NK-92 treated with Interleukin-12 subunit alpha and Interleukin-12 subunit beta, amount 100 ng/mL, for 24 hours (cell line): ENCODE measurements around the gene DVL2.

ENCODE experiments used
- DNase-seq: peaks from one replicate; lab custom pipeline; 2025; lab: John Stamatoyannopoulos, UW

The DVL2 gene

DNA sequence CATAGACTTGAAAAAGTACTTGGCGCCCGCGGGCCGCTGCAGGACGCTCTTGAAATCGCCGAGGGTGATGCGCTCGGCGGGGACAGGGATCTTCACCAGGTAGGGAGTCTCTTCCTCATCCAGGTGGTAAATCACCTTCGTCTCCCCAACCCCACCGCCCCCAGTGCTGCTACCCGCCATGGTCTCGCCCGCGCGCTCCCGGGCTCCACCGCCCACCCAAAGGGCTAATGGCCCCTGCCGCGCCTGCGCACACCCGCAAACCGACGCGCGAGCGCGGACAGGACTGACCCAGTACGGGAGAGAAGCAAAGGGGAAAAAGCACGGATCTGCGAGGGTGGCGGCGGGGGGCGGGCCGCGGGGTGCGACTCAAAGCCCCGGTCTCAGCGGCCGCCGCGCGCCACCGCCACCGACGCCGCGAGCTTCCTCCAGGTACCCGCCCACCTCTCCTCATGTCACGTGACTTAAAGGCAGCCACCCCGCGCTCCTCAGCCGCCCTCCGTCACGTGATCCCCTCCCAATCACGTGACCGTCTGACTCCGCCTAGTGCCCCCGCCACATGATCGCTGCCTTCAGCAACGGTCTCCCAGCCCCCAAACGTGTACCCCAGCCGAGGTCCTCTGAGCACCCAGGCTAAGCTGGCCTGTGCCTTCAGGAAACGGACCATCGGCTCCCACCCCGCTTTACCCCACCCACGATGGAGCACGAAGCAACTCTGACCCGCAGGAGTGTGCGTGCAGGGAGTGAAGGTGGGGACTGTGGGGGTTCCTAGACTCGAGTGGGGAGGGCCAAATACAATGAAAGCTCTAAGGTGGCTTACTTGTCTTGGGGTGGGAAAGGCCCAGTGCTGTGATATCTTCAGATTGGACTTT is at the start of gene DVL2:
Gene DVL2 (minus strand): TSS at position 435 of the 869 bp plus-strand sequence. CDS start 255 bp downstream, at position 180.
- peak; percentile 81 for DNase-seq

DNA sequence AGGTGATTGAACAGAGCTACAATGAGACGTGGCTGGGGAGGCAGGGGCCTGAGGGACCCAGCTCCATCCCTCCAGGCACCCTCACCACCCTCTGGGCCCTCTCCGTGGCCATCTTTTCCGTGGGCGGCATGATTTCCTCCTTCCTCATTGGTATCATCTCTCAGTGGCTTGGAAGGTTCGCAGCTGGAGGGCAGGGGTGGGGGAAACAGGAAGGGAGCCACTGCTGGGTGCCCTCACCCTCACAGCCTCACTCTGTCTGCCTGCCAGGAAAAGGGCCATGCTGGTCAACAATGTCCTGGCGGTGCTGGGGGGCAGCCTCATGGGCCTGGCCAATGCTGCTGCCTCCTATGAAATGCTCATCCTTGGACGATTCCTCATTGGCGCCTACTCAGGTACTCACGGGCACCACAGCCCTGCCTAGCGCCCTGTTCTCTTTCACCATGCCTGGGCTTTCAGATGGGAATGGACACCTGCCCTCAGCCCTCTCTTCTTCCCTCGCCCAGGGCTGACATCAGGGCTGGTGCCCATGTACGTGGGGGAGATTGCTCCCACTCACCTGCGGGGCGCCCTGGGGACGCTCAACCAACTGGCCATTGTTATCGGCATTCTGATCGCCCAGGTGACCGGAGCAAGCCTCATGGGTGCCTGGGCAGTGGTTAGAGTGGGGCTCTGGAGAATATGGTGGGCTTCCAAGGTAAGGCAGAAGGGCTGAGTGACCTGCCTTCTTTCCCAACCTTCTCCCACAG is 49.3 kb upstream of the DVL2 start:
- no peak for DNase-seq

DNA sequence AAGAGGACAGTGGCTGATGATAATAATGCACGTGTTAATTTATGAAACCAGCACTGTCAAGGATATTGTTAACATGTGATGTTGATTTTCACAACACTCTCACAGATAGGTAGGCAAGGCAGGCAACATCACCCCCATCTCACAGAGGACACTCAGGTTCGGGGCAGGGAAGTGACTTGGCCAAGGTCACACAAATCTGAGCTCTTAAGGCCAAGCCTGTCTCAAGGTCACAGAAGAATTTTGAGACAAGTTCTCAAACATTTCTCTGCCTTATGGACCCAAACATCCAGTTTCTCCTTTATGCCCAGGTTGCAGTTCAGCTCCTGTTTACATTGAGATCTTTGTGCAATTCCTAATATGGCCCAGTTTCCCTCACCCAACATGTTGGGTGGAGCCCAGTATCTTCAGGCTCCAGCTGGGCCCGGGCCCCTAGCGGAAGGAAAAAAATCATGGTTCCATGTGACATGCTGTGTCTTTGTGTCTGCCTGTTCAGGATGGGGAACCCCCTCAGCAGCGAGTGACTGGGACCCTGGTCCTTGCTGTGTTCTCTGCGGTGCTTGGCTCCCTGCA is 48.5 kb upstream of the DVL2 start:
- DNase-seq: no peak

DNA sequence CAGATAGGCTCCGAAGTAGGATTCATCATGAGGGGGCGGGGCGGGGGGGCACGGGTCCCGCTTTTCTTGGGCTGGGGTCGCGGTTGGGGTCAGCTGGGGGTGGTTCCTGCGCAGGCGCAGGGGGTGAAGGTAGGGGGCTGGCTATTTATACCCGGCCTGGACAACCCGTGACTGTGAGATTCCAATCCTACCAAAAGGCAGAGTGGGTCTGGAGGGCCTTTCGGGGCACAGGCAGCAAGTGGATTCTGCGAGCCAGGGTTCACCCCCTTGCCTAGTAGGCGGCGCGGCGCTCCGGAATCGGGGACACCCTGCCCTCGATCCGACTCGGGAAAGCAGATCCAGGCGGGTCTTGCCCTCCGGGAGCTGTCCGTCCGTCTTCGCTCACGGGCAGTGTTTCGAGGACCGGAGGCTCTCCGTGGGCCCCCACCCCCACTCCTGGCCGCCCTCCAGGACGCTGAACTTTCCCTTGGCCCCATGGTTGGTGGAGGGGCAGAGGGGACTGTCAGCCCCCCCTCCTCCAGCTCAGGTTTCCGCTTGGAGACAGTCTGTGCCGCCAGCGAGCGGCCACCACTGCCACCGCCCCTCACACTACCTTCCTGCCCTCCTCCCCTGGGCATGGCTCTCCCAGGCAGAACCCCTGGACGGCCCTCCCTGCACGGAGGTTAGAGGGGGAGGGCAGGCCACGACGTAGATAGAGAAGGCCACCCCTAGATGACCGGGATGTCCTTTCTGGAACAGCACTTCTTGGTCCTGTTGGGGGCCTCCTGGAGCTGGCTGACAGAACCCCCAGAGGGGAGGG is 47.8 kb upstream of the DVL2 start:
- no peak for DNase-seq

DNA sequence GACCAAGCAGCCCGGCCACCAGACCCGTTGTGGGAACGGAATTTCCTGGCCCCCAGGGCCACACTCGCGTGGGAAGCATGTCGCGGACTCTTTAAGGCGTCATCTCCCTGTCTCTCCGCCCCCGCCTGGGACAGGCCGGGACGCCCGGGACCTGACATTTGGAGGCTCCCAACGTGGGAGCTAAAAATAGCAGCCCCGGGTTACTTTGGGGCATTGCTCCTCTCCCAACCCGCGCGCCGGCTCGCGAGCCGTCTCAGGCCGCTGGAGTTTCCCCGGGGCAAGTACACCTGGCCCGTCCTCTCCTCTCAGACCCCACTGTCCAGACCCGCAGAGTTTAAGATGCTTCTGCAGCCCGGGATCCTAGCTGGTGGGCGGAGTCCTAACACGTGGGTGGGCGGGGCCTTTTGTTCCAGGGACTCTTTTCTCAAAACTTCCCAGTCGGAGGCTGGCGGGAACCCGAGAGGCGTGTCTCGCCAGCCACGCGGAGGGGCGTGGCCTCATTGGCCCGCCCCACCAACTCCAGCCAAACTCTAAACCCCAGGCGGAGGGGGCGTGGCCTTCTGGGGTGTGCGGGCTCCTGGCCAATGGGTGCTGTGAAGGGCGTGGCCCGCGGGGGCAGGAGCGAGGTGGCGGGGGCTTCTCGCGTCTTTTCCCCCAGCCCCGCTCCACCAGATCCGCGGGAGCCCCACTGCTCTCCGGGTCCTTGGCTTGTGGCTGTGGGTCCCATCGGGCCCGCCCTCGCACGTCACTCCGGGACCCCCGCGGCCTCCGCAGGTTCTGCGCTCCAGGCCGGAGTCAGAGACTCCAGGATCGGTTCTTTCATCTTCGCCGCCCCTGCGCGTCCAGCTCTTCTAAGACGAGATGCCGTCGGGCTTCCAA is 47.0 kb upstream of the DVL2 start, which contains the start of gene SLC2A4:
Gene SLC2A4 (plus strand): TSS at position 645 of the 879 bp plus-strand sequence. CDS start 217 bp downstream, at position 862.
- peak; percentile 8 for DNase-seq

DNA sequence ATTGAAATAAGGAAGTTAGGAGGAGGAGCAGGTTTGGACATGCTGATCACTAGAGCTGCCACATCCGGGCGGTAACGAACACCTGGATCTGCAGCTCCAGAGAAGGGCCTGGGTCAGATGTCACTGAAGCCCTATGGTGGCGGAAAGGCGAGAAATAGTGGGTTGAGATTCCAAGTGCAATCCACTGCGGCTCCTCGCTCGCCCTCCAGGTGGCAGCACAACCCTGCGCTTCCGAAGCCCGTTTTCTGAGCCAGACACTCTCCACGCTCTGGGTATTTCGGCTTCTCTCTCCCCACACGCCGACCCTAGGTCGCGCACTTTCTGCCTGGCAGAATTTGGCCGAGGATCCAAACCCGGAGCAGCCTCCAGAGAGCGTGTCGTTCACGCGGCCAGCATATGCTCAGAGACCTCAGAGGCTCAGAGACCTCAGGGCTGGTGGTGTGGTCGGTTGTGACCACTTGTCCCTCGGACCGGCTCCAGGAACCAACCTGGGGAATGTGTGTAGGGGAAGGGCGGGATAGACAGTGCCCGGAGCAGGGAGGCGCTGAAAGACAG is 46.3 kb upstream of the DVL2 start:
- peak; percentile 38 for DNase-seq

DNA sequence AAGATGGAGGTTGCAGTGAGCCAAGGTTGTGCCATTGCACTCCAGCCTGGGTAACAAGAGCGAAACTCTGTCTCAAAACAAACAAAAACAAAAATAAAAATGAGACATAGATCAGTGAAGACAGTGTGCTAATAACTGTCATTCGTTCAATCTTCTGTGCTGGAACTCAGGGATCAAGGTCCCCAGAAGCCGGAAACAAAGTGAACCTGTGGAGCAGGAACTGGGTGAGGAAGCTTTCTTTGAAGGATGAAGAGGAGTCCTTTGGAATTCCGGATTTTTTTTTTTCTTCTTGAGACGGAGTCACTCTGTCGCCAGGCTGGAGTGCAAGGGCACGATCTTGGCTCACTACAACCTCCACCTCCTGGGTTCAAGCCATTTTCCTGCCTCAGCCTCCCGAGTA is 45.1 kb upstream of the DVL2 start:
- DNase-seq: no peak

DNA sequence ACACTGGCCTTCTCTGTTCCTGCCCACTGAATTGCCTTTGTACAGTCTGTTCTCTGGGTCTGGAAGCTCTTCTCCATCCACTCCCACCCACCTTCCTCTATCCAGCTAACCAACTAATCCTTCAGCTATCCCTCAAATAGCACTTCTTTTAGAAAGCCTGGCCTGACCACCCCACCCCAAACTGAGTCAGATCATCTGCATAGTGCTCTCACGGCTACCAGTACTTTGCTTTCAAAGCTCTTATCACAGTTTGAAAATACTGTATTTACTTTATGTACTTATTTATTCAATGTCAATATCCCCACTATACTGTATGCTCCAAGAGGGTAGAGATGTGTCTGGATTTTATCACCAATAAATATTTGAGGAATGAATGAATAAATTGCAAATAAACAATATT is 32.5 kb upstream of the DVL2 start:
- no peak for DNase-seq

DNA sequence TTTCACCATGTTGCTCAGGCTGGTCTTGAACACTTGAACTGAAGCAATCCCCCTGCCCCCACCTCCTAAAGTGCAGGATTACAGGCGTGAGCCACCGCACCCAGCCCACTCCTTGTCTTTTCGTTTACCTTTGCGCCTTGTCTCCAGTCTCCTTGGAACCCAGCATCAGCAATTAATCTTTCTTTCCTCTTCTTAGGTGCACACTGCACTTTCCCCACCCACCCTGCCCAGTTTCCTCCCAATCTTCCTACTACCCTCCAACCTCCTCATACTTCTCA is 29.4 kb upstream of the DVL2 start:
- no peak for DNase-seq

DNA sequence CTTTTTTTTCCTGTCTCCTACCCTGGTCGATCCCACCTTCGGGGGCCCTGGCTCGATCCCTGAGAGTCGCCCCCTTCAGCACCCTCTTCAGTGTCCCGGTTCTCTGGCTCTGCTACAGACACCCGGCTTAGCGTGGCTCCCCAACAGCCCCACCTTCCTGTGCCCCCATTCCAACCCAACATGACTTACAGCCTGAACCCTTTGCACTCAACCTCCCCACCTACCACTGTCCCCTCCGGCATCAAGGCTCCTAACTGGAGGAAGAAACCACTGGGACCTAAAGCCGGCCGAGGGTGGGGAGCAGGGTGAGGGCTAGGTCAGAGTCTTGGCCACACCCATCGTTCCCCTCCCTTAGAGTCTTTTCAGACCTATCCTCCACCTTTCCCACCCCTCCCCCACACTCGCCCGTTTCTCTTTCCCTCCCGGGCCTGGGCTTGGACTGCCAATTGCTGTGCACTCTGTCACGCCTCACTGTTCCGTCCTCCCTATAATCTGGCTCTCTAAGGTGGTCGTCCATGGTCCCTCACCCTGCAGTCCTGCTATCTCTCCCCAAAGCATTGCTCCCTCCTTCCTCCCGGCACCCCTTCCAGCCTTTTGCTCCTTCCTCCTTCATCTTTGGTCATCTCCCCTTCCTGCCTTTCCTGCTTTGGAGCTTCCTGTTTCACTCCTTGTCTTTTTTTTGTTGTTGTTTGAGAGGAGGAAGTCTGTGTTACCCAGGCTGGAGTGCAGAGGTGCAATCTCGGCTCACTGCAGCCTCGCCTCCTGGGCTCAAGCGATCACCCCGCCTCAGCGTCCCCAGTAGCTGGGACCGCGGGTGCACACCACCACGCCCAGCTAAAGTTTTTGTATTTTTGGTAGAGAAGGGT is 28.9 kb upstream of the DVL2 start:
- DNase-seq: no peak

DNA sequence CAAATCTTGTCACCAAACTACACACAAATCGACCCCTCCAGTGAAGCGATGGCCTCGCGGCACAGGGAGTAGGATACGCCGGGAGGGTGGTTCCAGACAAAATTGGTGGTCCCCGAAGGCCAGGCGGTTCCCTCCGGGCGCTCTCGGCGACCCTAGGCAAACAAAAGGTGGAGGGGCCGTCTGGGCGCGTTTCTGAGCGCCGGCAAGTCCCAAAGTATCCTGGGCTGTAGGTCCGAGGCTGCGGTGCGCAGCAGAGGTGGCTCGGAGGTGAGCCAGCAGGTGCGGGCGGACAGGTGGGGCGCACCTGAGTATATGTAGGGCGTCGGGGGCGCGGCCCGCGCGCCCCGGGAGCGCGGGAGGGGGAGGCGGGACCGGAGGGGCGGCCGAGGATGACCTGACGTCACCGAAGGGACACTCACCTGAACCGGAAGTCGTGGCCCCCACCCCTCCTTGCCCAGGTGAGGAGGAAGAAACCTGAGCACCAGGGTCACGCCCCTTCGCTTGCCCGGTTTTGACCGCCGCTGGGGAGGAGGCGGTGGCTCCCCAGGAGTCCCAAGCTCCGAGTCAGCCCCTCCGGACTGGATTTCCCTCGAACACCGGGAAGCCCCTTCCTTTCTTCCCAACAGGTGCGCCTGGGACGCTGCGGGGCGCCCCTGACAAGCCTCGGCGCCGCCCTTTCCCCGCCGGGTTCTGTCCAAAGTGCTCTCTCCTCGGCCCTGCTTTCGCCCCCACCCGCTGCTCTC is 28.0 kb upstream of the DVL2 start, which contains the start of gene CLDN7:
Gene CLDN7 (minus strand): TSS at position 287 of the 743 bp plus-strand sequence. CDS start 435 bp downstream, outside the sequence.
- DNase-seq: no peak

DNA sequence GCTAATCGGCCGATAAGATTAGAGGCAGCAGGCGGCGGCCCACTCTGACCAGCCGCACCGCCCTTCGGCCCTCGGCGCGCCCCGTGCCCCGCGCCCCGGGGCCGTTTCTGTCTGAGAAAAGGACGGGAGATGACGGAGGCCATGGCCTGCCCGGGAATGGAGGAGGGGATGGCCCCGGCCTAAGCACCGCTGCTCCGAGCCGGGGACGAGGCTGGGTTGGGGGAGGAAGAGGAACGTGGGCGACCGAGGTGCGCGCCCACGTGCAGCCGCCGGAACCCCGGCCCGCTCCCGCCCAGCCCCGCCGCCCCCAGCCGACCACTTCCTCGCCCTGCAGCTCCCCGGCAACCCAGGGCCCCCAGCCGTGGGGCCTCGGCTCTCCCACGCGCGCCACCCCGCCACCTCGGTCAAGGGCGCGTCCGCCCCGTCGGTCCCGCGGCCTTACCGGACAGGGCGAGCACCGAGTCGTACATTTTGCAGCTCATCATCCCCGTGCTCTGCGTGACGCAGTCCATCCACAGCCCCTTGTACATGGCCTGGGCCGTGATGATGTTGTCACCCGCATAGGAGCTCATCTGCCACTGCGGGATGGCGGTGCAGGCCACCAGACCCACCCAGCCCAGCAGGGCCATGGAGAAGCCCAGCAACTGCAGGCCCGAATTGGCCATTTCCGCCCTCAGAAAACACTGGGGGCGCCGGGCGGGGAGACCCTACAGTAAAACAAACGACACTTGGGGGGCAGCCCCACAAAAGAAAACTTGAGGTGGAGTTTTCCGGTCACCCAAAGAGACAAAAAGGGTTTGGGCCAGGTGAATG is 27.3 kb upstream of the DVL2 start:
- DNase-seq: no peak

DNA sequence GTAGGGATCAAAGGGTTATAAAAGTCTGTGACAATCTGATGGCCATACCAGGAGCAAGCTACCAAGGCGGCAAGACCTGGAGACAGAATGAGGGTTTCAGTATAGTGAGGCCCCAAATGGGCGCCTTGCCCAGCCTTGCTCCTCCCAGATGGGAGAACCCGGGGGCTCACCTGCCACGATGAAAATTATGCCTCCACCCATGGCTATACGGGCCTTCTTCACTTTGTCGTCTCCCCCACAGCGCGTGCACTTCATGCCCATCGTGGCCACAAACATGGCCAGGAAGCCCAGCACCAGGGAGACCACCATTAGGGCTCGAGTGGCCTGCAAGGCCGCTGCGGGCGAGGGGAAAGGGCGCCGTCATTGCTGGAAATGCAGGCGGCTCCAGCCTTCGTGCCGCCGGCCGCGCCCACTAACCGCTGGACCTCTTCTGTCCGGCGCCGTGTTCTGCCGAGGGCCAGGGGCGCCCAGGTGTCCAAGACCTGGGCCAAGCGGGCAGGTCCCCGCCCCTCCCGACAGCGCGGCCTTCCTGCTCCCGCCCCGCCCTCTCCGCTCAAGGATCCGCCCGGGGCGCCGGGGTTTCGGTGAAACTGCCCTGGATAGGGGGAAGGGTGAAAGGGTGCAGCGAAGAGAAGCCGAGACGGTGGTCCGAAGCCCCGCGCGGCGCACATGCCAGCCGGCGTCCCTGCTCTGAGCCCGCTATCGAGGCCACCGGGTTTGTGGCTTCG is 26.5 kb upstream of the DVL2 start:
- no peak for DNase-seq

DNA sequence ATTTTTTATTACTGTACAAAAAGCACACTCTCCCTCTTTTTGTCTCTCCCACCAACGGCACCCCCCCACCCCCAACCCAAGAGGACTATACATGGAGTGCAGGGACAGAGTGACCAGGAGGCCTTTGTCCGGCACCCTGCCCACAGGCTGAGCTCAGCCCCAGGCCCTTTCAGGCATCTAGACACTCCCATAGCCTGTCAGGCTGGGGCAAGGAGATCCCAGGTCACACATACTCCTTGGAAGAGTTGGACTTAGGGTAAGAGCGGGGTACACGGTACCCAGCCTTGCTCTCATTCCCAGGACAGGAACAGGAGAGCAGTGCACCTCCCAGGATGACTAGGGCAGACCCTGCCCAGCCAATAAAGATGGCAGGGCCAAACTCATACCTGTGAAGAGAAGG is 25.8 kb upstream of the DVL2 start:
- no peak for DNase-seq

DNA sequence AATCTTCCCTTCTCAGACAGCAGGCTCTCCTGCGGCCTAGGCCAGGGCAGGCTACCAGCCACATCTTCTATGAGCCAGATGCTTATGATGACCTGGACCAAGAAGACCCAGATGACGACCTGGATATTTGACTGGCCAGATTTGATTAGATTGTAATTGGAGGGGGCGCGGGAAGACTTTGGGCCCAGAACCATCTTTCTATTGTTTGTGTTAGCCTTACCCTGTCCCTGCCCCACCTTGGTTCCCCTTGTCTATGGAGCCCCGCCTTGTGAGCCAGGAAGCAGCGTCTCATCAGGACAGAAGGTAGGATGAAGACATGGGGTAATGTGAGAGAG is 25.2 kb upstream of the DVL2 start:
- DNase-seq: no peak

DNA sequence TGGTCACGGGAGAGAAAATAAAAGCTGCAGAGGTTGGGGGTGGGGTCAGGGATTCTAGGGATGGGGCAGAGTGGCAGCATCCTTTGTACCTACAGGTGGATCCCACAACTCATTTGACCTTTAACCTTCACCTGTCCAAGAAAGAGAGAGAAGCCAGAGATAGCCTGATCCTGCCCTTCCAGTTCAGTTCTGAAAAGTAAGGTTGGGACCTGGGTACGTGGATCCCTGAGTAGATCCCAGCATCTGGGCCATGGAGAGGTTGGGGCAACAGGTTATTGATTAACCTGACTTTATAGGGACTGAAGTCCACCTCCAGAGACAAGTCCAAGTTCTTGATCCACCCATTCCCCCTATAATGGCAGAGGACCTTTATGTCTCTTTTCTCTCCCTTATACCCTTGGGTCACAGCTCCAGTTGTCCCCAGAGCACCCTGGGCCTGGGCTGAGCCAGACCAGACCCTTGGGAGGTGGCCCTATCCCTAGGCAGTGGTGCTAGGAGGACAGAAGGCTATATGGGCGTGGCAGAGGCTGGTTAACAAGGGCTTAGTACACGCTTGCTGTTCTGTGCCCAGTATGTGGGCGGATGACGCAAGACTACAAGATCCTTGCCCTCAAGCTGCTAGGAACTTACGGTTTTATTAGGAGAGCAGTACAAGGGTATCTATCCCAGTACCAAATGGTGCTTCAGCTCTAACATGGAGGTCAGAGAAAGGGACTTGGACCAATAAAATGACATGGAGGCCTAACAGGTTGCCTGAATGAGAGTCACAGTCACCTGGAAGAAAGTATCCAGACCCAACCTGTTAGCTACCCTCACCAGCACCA is 24.6 kb upstream of the DVL2 start:
- no peak for DNase-seq
